A549 (cell line): ENCODE results near the gene MAML3. TPM values are rescaled to one million over a fixed set of nuclear protein-coding genes. Genes with fewer than 3 reads are reported as not detected.

Experiments
- ATAC-seq, 2 experiments: fragments of 200-7000 bp in 1 of 2; fragments of >200 bp in 1 of 2; cut with Nextera tagmentation in 1 of 2; cut with Tn5 transposase in 1 of 2; 3 replicates each; pipeline versions ENCODE4 v1.8.0 to v1.9.1; 2018 to 2020; ENCODE audit warnings: mild to moderate bottlenecking in 1 of 2, moderate library complexity in 1 of 2
- CTCF ChIA-PET: fragments of 300-600 bp; sonication (Branson Sonifier 250); formaldehyde crosslinking; extraction: SDS; loops from one replicate; lab custom pipeline; 2021; ENCODE audit warnings: antibody characterized with exemption, inconsistent platforms; lab: Yijun Ruan, JAX
- POLR2A ChIA-PET: fragments of 350-600 bp; formaldehyde crosslinking; extraction: SDS; loops from one replicate; lab custom pipeline; 2021; ENCODE audit warnings: antibody characterized with exemption, inconsistent platforms; lab: Yijun Ruan, JAX
- DNase-seq, 2 experiments: peaks; one replicate each; pipeline versions ENCODE4 v3.0.0 to v3.0.0-alpha.2; 2011 to 2016; ENCODE audit warnings: low read depth in 1 of 2, low spot score in 1 of 2
- FAIRE-seq: peaks from 2 replicates; lab custom pipeline; 2011; peaks lifted over from hg19 to GRCh38; lab: Jason Lieb, UNC
- H3K27ac ChIP-seq, 2 experiments: fragments of >200 bp; sonication (Bioruptor Twin); formaldehyde crosslinking; 3 replicates each; pipeline ENCODE4 v1.5.1; 2016 to 2017
- H3K4me1 ChIP-seq: fragments of >200 bp; sonication (Bioruptor Twin); formaldehyde crosslinking; 3 replicates; pipeline ENCODE4 v1.6.1; 2016
- H3K4me2 ChIP-seq: fragments of >200 bp; sonication (Bioruptor Twin); formaldehyde crosslinking; 3 replicates; pipeline ENCODE4 v1.6.1; 2016
- H3K4me3 ChIP-seq: fragments of >200 bp; sonication (Bioruptor Twin); formaldehyde crosslinking; 3 replicates; pipeline ENCODE4 v1.5.1; 2016
- H3K9me3 ChIP-seq: fragments of >200 bp; sonication (Bioruptor Twin); formaldehyde crosslinking; 3 replicates; pipeline ENCODE4 v1.6.1; 2016
- E2F6 ChIP-seq: IDR thresholded peaks from 2 replicates; pipeline ENCODE4 v1.6.1; 2012; ENCODE audit warnings: low read depth, borderline replicate concordance
- EP300 ChIP-seq, 2 experiments: fragments of >200 bp; sonication (Bioruptor Twin); formaldehyde crosslinking; IDR thresholded peaks; 2 replicates in 1 of 2; 3 replicates in 1 of 2; pipeline ENCODE4 v1.6.1; 2016 to 2017
- FOSB ChIP-seq: fragments of 250-450 bp; sonication (Bioruptor Pico); IDR thresholded peaks from 2 replicates; pipeline ENCODE4 v1.5.0; 2020; ENCODE audit warnings: mild to moderate bottlenecking, moderate library complexity
- FOSL2 ChIP-seq, 2 experiments: fragments of 450-650 bp in 1 of 2; fragments of >200 bp in 1 of 2; sonication (Bioruptor Twin) in 1 of 2; formaldehyde crosslinking; IDR thresholded peaks; 2 replicates each; pipeline versions ENCODE4 v1.5.0 to v1.6.1; 2016 to 2020; ENCODE audit warnings: mild to moderate bottlenecking in 1 of 2, moderate library complexity in 1 of 2
- HES2 ChIP-seq: fragments of >200 bp; sonication (Bioruptor Twin); formaldehyde crosslinking; IDR thresholded peaks from 2 replicates; pipeline ENCODE4 v1.6.1; 2016
- HMGXB4 ChIP-seq: fragments of 250-450 bp; sonication (Bioruptor Pico); IDR thresholded peaks from 2 replicates; pipeline ENCODE4 v1.5.0; 2021; ENCODE audit warnings: mild to moderate bottlenecking, moderate library complexity, borderline replicate concordance
- HOXA7 ChIP-seq: fragments of 250-450 bp; sonication (Bioruptor Pico); IDR thresholded peaks from 2 replicates; pipeline ENCODE4 v1.5.0; 2020; ENCODE audit warnings: mild to moderate bottlenecking, moderate library complexity
- JUN ChIP-seq, 2 experiments: fragments of >200 bp; sonication (Bioruptor Twin); formaldehyde crosslinking; IDR thresholded peaks; 2 replicates in 1 of 2; 3 replicates in 1 of 2; pipeline ENCODE4 v1.6.1; 2016 to 2017
- MAX ChIP-seq: IDR thresholded peaks from 2 replicates; pipeline ENCODE4 v1.6.1; 2012
- NFE2L2 ChIP-seq: fragments of 150-350 bp; conservative IDR thresholded peaks from 2 replicates; pipeline ENCODE4 v1.6.1; 2014; ENCODE audit warnings: low read length
- NR3C1 ChIP-seq: fragments of >200 bp; sonication (Bioruptor Twin); formaldehyde crosslinking; IDR thresholded peaks from 3 replicates; pipeline ENCODE4 v1.6.1; 2017
- PBX3 ChIP-seq: IDR thresholded peaks from 2 replicates; pipeline ENCODE4 v1.6.1; 2012
- PHF8 ChIP-seq: fragments of 200-600 bp; sonication (generic); IDR thresholded peaks from 2 replicates; pipeline ENCODE4 v1.6.1; 2016; ENCODE audit warnings: low read depth, mild to moderate bottlenecking, antibody characterized with exemption, moderate library complexity, borderline replicate concordance
- POLR2AphosphoS2 ChIP-seq: conservative IDR thresholded peaks from 2 replicates; pipeline ENCODE4 v1.6.1; 2012; ENCODE audit warnings: low read length, improper control_type of control experiment, inconsistent platforms
- REST ChIP-seq: fragments of 200-600 bp; sonication (generic); IDR thresholded peaks from 2 replicates; pipeline ENCODE4 v1.6.1; 2016; ENCODE audit warnings: antibody characterized with exemption, mild to moderate bottlenecking, moderate library complexity
- SREBF2 ChIP-seq: fragments of 450-650 bp; IDR thresholded peaks from 2 replicates; pipeline ENCODE4 v1.6.1; 2014; ENCODE audit warnings: mild to moderate bottlenecking, moderate library complexity
- USF2 ChIP-seq: fragments of 450-650 bp; IDR thresholded peaks from 2 replicates; pipeline ENCODE4 v1.6.1; 2014; ENCODE audit warnings: antibody characterized with exemption
- ZC3H11A ChIP-seq: fragments of 450-650 bp; IDR thresholded peaks from 2 replicates; pipeline ENCODE4 v1.6.1; 2014; ENCODE audit warnings: antibody characterized with exemption, mild to moderate bottlenecking
- ZSCAN20 ChIP-seq: fragments of 250-450 bp; sonication (Bioruptor Pico); IDR thresholded peaks from 2 replicates; pipeline ENCODE4 v1.8.0; 2022; ENCODE audit warnings: mild to moderate bottlenecking, moderate library complexity
- WGBS: methylation state at CpG from one replicate; pipeline ENCODE4 v1.1.6; 2017; ENCODE audit errors: missing lambda C conversion rate; 5-methylcytosine and 5-hydroxymethylcytosine counted together
- polyA plus RNA-seq, 4 experiments: library from polyadenylated mRNA; depleted of rRNA in 3 of 4; stranded (reverse); fragments of >200 nt; fragmentation: RNase III in 1 of 4; extraction: RNeasy Plus Mini Kit Qiagen cat#74134 plus additional on column Dnase treatment in 1 of 4; gene quantifications; 2 replicates in 3 of 4; 3 replicates in 1 of 4; pipeline ENCODE4 v1.2.3, GENCODE V29; 2011 to 2017

Gene MAML3
- polyA plus RNA-seq, 2 of the 4 experiments (the other 2 are of a cell fraction): 9.0 to 22.2 TPM

- FAIRE-seq: no peak
- TF ChIP-seq JUN (IDR thresholded peaks at IDR 0.05) (no peak), MAX (no peak), FOSL2 (IDR thresholded peaks at IDR 0.05) (no peak), FOSL2 (CRISPR knock-in tag; IDR thresholded peaks at IDR 0.05) (no peak), SREBF2 (no peak), HES2 (no peak)
- peak in 1 of 2 experiments; percentile 17 for DNase-seq
- Histone ChIP-seq H3K4me3 (no peak overlapping the region), H3K4me1 (no peaks in the 10 kb centered on the region), H3K4me2 (no peak overlapping the region), H3K9me3 (no peaks in the 10 kb centered on the region), H3K27ac (no peak overlapping the region)
- peak in 1 of 2 experiments; percentile 53; a peak in 2 of 6 replicates for ATAC-seq
- WGBS: 91% methylated on average over 4 of the region's 4 CpGs
- ChIA-PET CTCF (no interaction called here), POLR2A (no interaction called here)
These were observed 383.6 kb downstream of the MAML3 start for GRCh38 chr4:139770361-139770760.

GRCh38 chr4:139769364-139769763 is 384.6 kb downstream of the MAML3 start:
- no peak for FAIRE-seq
- 74% methylated on average over 4 of the region's 4 CpGs for WGBS

GRCh38 chr4:139768896-139769295 is 385.1 kb downstream of the MAML3 start:
- ChIA-PET POLR2A (no interaction called here), CTCF (no interaction called here)
- peak in 1 of 2 experiments; percentile 67; a peak in 3 of 6 replicates for ATAC-seq
- Histone ChIP-seq H3K4me1 (no peaks in the 10 kb centered on the region), H3K27ac (no peak overlapping the region), H3K4me2 (no peak overlapping the region), H3K9me3 (no peaks in the 10 kb centered on the region), H3K4me3 (no peak overlapping the region)
- WGBS: 83% methylated on average over 4 of the region's 4 CpGs
- FAIRE-seq: no peak
- DNase-seq: peak in 1 of 2 experiments; percentile 21
- TF ChIP-seq FOSB (CRISPR knock-in tag): no peak
- no peak for TF ChIP-seq HMGXB4 (CRISPR knock-in tag)
- no peak for TF ChIP-seq JUN (IDR thresholded peaks at IDR 0.05)
- no peak for TF ChIP-seq EP300 (IDR thresholded peaks at IDR 0.05)
- TF ChIP-seq, all 56 proteins: peak for 0

More at GRCh38 chr4:139769364-139769763, 384.6 kb downstream of the MAML3 start:
- ChIA-PET POLR2A (no interaction called here), CTCF (no interaction called here)
- TF ChIP-seq PBX3 (no peak), PHF8 (no peak), E2F6 (no peak)
- ATAC-seq: no peak
- Histone ChIP-seq H3K4me1 (no peaks in the 10 kb centered on the region), H3K4me2 (no peak overlapping the region), H3K9me3 (no peaks in the 10 kb centered on the region), H3K4me3 (no peak overlapping the region), H3K27ac (no peak overlapping the region)
- DNase-seq: no peak

GRCh38 chr4:139768366-139768765 is 385.6 kb downstream of the MAML3 start:
- 85% methylated on average over 1 of the region's 1 CpG for WGBS
- FAIRE-seq: no peak
- CTCF ChIA-PET: no interaction called here
- no peak for DNase-seq
- Histone ChIP-seq H3K4me1 (no peaks in the 10 kb centered on the region), H3K9me3 (no peaks in the 10 kb centered on the region), H3K4me2 (no peak overlapping the region), H3K4me3 (no peak overlapping the region), H3K27ac (no peak overlapping the region)
- no peak for ATAC-seq
- POLR2A ChIA-PET: no interaction called here
- TF ChIP-seq NR3C1 (no peak), USF2 (no peak), HOXA7 (no peak), POLR2AphosphoS2 (no peak), HMGXB4 (CRISPR knock-in tag) (no peak), ZC3H11A (no peak), NFE2L2 (no peak), REST (no peak), ZSCAN20 (no peak)
